Measurements from ENCODE around the gene PPFIBP1. TPM values are rescaled to one million over a fixed set of nuclear protein-coding genes. Genes with fewer than 3 reads are reported as not detected.
A peak's percentile ranks its signal among the peaks of the same experiment; 100 is the strongest.
"Not testable (repeated sequence)": the region's sequence is repeated elsewhere in the genome, so short reads cannot be mapped to it uniquely, and the experiment has no call there.

PPFIBP1 gene
- total RNA-seq, 1 donor from 2014 or later = 84.1 TPM

GRCh38 chr12:27539191-27539631, 15.2 kb downstream of the PPFIBP1 start:
- TF ChIP-seq CTCF (IDR thresholded peaks at IDR 0.05) = no peak
- H3K27ac Mint-ChIP-seq (ENCODE audit: unreplicated experiment) = peak overlapping the region; percentile 83
- no peak overlapping the region for H3K4me3 Mint-ChIP-seq (ENCODE audit: unreplicated experiment)
- no peak for DNase-seq (ENCODE audit: extremely low spot score, unreplicated experiment)
- H3K36me3 Mint-ChIP-seq (ENCODE audit: unreplicated experiment) = peaks cover 10% of the 10 kb centered on the region
- H3K4me1 Mint-ChIP-seq (ENCODE audit: unreplicated experiment) = peaks cover 58% of the 10 kb centered on the region
- H3K27me3 Mint-ChIP-seq (ENCODE audit: unreplicated experiment) = no peaks in the 10 kb centered on the region
- H3K9me3 Mint-ChIP-seq (ENCODE audit: unreplicated experiment) = no peaks in the 10 kb centered on the region

- peaks cover 3% of the 10 kb centered on the region for H3K36me3 Mint-ChIP-seq (ENCODE audit: unreplicated experiment)
- no peak for TF ChIP-seq CTCF (IDR thresholded peaks at IDR 0.05)
- H3K9me3 Mint-ChIP-seq (ENCODE audit: unreplicated experiment) = no peaks in the 10 kb centered on the region
- no peak for DNase-seq (ENCODE audit: extremely low spot score, unreplicated experiment)
- H3K27ac Mint-ChIP-seq (ENCODE audit: unreplicated experiment) = peak overlapping the region; percentile 70
- H3K4me1 Mint-ChIP-seq (ENCODE audit: unreplicated experiment) = peaks cover 55% of the 10 kb centered on the region
- H3K4me3 Mint-ChIP-seq (ENCODE audit: unreplicated experiment) = no peak overlapping the region
- H3K27me3 Mint-ChIP-seq (ENCODE audit: unreplicated experiment) = no peaks in the 10 kb centered on the region
These were observed 17.2 kb downstream of the PPFIBP1 start for GRCh38 chr12:27541031-27541719.

- peak overlapping the region; percentile 34 for H3K4me3 Mint-ChIP-seq (ENCODE audit: unreplicated experiment)
- TF ChIP-seq CTCF (IDR thresholded peaks at IDR 0.05) = no peak
- DNase-seq (ENCODE audit: extremely low spot score, unreplicated experiment) = no peak
- H3K36me3 Mint-ChIP-seq (ENCODE audit: unreplicated experiment) = no peaks in the 10 kb centered on the region
- H3K4me1 Mint-ChIP-seq (ENCODE audit: unreplicated experiment) = peaks cover 55% of the 10 kb centered on the region
- no peaks in the 10 kb centered on the region for H3K27me3 Mint-ChIP-seq (ENCODE audit: unreplicated experiment)
- no peaks in the 10 kb centered on the region for H3K9me3 Mint-ChIP-seq (ENCODE audit: unreplicated experiment)
- peak overlapping the region; percentile 91 for H3K27ac Mint-ChIP-seq (ENCODE audit: unreplicated experiment)
These were observed 18.6 kb downstream of the PPFIBP1 start for GRCh38 chr12:27542628-27543027.

- not testable (repeated sequence) for H3K9me3 Mint-ChIP-seq (ENCODE audit: unreplicated experiment); DNase-seq (ENCODE audit: extremely low spot score, unreplicated experiment)
- peaks cover 58% of the 10 kb centered on the region for H3K4me1 Mint-ChIP-seq (ENCODE audit: unreplicated experiment)
These were observed 20.9 kb downstream of the PPFIBP1 start for GRCh38 chr12:27544858-27545257.

GRCh38 chr12:27545665-27546064, 21.7 kb downstream of the PPFIBP1 start:
- H3K9me3 Mint-ChIP-seq (ENCODE audit: unreplicated experiment) = no peaks in the 10 kb centered on the region
- H3K4me3 Mint-ChIP-seq (ENCODE audit: unreplicated experiment) = no peak overlapping the region
- no peaks in the 10 kb centered on the region for H3K27me3 Mint-ChIP-seq (ENCODE audit: unreplicated experiment)
- no peaks in the 10 kb centered on the region for H3K36me3 Mint-ChIP-seq (ENCODE audit: unreplicated experiment)
- no peak overlapping the region for H3K27ac Mint-ChIP-seq (ENCODE audit: unreplicated experiment)
- H3K4me1 Mint-ChIP-seq (ENCODE audit: unreplicated experiment) = peaks cover 60% of the 10 kb centered on the region
- DNase-seq (ENCODE audit: extremely low spot score, unreplicated experiment) = no peak
- TF ChIP-seq CTCF (IDR thresholded peaks at IDR 0.05) = no peak

More at GRCh38 chr12:27544858-27545257, 20.9 kb downstream of the PPFIBP1 start:
- H3K27me3 Mint-ChIP-seq (ENCODE audit: unreplicated experiment); H3K27ac Mint-ChIP-seq (ENCODE audit: unreplicated experiment); H3K4me3 Mint-ChIP-seq (ENCODE audit: unreplicated experiment); H3K36me3 Mint-ChIP-seq (ENCODE audit: unreplicated experiment): not testable (repeated sequence)
